Lung (tissue), 12 donors: ENCODE data around the gene CDKAL1. TPM values are rescaled to one million over a fixed set of nuclear protein-coding genes. Genes with fewer than 3 reads are reported as not detected.
"Not testable (repeated sequence)": the region's sequence is repeated elsewhere in the genome, so short reads cannot be mapped to it uniquely, and the experiment has no call there.

Source experiments
- ATAC-seq: fragments of 200-7000 bp; cut with Tn5 transposase; one replicate; pipeline ENCODE4 v1.9.1; 2020; ENCODE audit warnings: moderate number of reproducible peaks; ENCODE audit not compliant: insufficient read depth, low FRiP score
- DNase-seq, 3 donors: peaks; one replicate each; pipeline ENCODE4 v3.0.0-alpha.2; 2013 to 2017
- H3K27ac ChIP-seq, 2 donors: one replicate each; pipeline ENCODE4 v1.5.1; 2013; ENCODE audit warnings: mild to moderate bottlenecking in 2 of 2, moderate library complexity in 2 of 2, control low read depth in 1 of 2, inconsistent platforms in 1 of 2, low read depth in 1 of 2, low read length in 1 of 2
- H3K27me3 ChIP-seq, 3 donors: one replicate each; pipeline ENCODE4 v1.5.1; 2013; ENCODE audit warnings: low read length in 2 of 3; ENCODE audit not compliant: control insufficient read depth in 3 of 3, insufficient read depth in 3 of 3
- H3K36me3 ChIP-seq, 4 donors: one replicate each; pipeline ENCODE4 v1.5.1; 2013; ENCODE audit warnings: low read length in 4 of 4, mild to moderate bottlenecking in 1 of 4, moderate library complexity in 1 of 4; ENCODE audit not compliant: control insufficient read depth in 4 of 4, insufficient read depth in 4 of 4
- H3K4me1 ChIP-seq, 5 donors: one replicate each; pipeline ENCODE4 v1.5.1; 2013; ENCODE audit warnings: low read length in 5 of 5, mild to moderate bottlenecking in 2 of 5, moderate library complexity in 1 of 5; ENCODE audit not compliant: control insufficient read depth in 5 of 5, insufficient read depth in 5 of 5
- H3K4me3 ChIP-seq: one replicate; pipeline ENCODE4 v1.5.1; 2013; ENCODE audit warnings: mild to moderate bottlenecking, control low read depth, moderate library complexity
- H3K9ac ChIP-seq, 2 donors: one replicate each; pipeline ENCODE4 v1.5.1; 2013; ENCODE audit warnings: low read length in 2 of 2, control low read depth in 1 of 2; ENCODE audit not compliant: insufficient read depth in 1 of 2
- H3K9me3 ChIP-seq, 4 donors: one replicate each; pipeline ENCODE4 v1.5.1; 2013; ENCODE audit warnings: low read length in 3 of 4, mild to moderate bottlenecking in 1 of 4, moderate library complexity in 1 of 4; ENCODE audit not compliant: control insufficient read depth in 4 of 4, insufficient read depth in 3 of 4
- WGBS, 2 donors: extraction: QIAGEN DNeasy Blood & Tissue Kit; methylation state at CpG; one replicate each; pipeline ENCODE4 v1.1.7; 2013; 5-methylcytosine and 5-hydroxymethylcytosine counted together
- polyA plus RNA-seq, 2 donors: library from polyadenylated mRNA; stranded (reverse); fragments of 200-250 nt; gene quantifications; one replicate each; pipeline ENCODE4 v1.2.1, GENCODE V29; 2013
- total RNA-seq, 2 donors: library from RNA; depleted of rRNA in 1 of 2; stranded (reverse); fragments of >200 nt in 1 of 2; gene quantifications; one replicate each; pipeline ENCODE4 v1.2.1, GENCODE V29; 2014 to 2021
- TF ChIP-seq, protein P1 (sequence below): IDR thresholded peaks from 2 replicates; pipeline ENCODE4 v1.5.1; 2012; ENCODE audit warnings: mild to moderate bottlenecking; ENCODE audit errors: control extremely low read depth, extremely low read depth
- donor health status: control.
- donor health status: control.
- donor health status: Bipolar disorder and iron deficiency.
- donor health status: healthy.
- donor health status: DM: yes; HTN: yes; CAD: no.

Gene CDKAL1
- total and polyA plus RNA-seq, 4 donors = 4.0 to 39.0 (median 10.0) TPM

DNA sequence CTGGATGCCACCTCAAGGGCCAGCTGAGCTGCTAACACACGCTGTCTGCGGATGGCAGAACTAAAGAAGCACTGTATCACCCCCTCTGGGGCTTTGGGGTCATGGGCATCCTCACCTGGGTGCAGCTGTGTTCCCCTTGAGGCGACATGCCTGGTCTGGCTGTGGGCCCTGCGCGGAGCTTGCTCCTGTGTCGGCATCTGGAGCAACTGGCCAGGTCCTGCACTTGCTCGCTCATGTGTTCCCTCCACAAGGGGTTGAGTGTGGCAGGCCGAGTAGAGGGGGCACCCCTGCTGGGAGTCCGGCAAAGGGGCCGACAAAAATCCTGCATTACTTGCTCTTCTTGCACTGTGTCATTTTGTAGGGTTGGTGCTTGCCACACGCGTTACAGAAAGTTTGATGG lies 189.0 kb downstream of the CDKAL1 start:
- TF ChIP-seq, protein P1, sequence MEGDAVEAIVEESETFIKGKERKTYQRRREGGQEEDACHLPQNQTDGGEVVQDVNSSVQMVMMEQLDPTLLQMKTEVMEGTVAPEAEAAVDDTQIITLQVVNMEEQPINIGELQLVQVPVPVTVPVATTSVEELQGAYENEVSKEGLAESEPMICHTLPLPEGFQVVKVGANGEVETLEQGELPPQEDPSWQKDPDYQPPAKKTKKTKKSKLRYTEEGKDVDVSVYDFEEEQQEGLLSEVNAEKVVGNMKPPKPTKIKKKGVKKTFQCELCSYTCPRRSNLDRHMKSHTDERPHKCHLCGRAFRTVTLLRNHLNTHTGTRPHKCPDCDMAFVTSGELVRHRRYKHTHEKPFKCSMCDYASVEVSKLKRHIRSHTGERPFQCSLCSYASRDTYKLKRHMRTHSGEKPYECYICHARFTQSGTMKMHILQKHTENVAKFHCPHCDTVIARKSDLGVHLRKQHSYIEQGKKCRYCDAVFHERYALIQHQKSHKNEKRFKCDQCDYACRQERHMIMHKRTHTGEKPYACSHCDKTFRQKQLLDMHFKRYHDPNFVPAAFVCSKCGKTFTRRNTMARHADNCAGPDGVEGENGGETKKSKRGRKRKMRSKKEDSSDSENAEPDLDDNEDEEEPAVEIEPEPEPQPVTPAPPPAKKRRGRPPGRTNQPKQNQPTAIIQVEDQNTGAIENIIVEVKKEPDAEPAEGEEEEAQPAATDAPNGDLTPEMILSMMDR = no peak
- Histone ChIP-seq H3K36me3 (peaks cover 0 to 3% (median 0%) of the 10 kb centered on the region in 4 donors), H3K27me3 (no peaks in the 10 kb centered on the region), H3K9me3 (no peaks in the 10 kb centered on the region), H3K4me1 (no peaks in the 10 kb centered on the region), H3K4me3 (no peak overlapping the region), H3K27ac (no peak overlapping the region), H3K9ac (no peak overlapping the region)
- ATAC-seq (no peak), DNase-seq (no peak)
- 98% methylated on average over 12 of the region's 12 CpGs for WGBS, 2 donors

GRCh38 chr6:20724443-20725190 lies 190.4 kb downstream of the CDKAL1 start:
- WGBS, 2 donors = 87 to 96% methylated on average over 6 of the region's 6 CpGs
- TF ChIP-seq, protein P1 = no peak
- DNase-seq (no peak), ATAC-seq (no peak)
- Histone ChIP-seq H3K9me3 (no peaks in the 10 kb centered on the region), H3K4me1 (no peaks in the 10 kb centered on the region), H3K36me3 (peaks cover 0 to 3% (median 0%) of the 10 kb centered on the region in 4 donors), H3K4me3 (no peak overlapping the region), H3K9ac (no peak overlapping the region), H3K27me3 (no peaks in the 10 kb centered on the region), H3K27ac (no peak overlapping the region)

- not testable (repeated sequence) for ATAC-seq, H3K9ac ChIP-seq
Observed at GRCh38 chr6:20725235-20725634, 191.0 kb downstream of the CDKAL1 start.

GRCh38 chr6:20729086-20729485 lies 194.8 kb downstream of the CDKAL1 start:
- ATAC-seq (no peak), DNase-seq (no peak)
- TF ChIP-seq, protein P1 = no peak
- Histone ChIP-seq H3K36me3 (peaks cover 0 to 2% (median 0%) of the 10 kb centered on the region in 4 donors), H3K27me3 (no peaks in the 10 kb centered on the region), H3K4me3 (no peak overlapping the region), H3K4me1 (peaks cover 0 to 4% (median 0%) of the 10 kb centered on the region in 5 donors), H3K27ac (no peak overlapping the region), H3K9me3 (no peaks in the 10 kb centered on the region), H3K9ac (no peak overlapping the region)
- 93 to 95% methylated on average over 1 of the region's 1 CpG for WGBS, 2 donors

More at GRCh38 chr6:20725235-20725634, 191.0 kb downstream of the CDKAL1 start:
- H3K27me3 ChIP-seq, H3K9me3 ChIP-seq, H3K4me3 ChIP-seq, H3K36me3 ChIP-seq, H3K27ac ChIP-seq, H3K4me1 ChIP-seq, DNase-seq: not testable (repeated sequence)
- 96 to 97% methylated on average over 3 of the region's 3 CpGs for WGBS, 2 donors

- H3K9ac ChIP-seq, H3K9me3 ChIP-seq, H3K27me3 ChIP-seq, H3K27ac ChIP-seq, ATAC-seq, H3K4me1 ChIP-seq, H3K4me3 ChIP-seq, DNase-seq, H3K36me3 ChIP-seq: not testable (repeated sequence)
- 92 to 94% methylated on average over 8 of the region's 8 CpGs for WGBS, 2 donors
Observed at GRCh38 chr6:20732362-20732761, 198.1 kb downstream of the CDKAL1 start.
